Endothelial cell of umbilical vein (primary cell): ENCODE data around the gene GRIK1.

Experiments
- EZH2 ChIP-seq: IDR thresholded peaks from 2 replicates; pipeline ENCODE4 v1.6.1; 2012; ENCODE audit warnings: borderline replicate concordance, low read depth, mild to moderate bottlenecking, moderate library complexity, low read length, inconsistent platforms; ENCODE audit not compliant: severe bottlenecking
- FOS ChIP-seq: IDR thresholded peaks from 2 replicates; pipeline ENCODE4 v1.6.1; 2011; ENCODE audit warnings: mild to moderate bottlenecking, low read length, moderate library complexity, borderline replicate concordance; ENCODE audit not compliant: insufficient read depth
- POLR2A ChIP-seq: IDR thresholded peaks from 2 replicates; pipeline ENCODE4 v1.6.1; 2012; ENCODE audit warnings: low read depth, mild to moderate bottlenecking, control low read depth, low read length
- POLR2AphosphoS5 ChIP-seq: IDR thresholded peaks from 2 replicates; pipeline ENCODE4 v1.6.1; 2012; ENCODE audit warnings: low read depth, mild to moderate bottlenecking, control low read depth, low read length, moderate library complexity; ENCODE audit not compliant: insufficient read depth
- TF ChIP-seq, protein P1 (sequence below), 2 donors: IDR thresholded peaks; 1 replicate in 1 of 2; 2 replicates in 1 of 2; pipeline ENCODE4 v1.5.1; 2011; ENCODE audit warnings: low read length in 2 of 2, mild to moderate bottlenecking in 2 of 2, moderate library complexity in 2 of 2, control low read depth in 1 of 2, inconsistent platforms in 1 of 2, low read depth in 1 of 2; ENCODE audit not compliant: insufficient read depth in 1 of 2; ENCODE audit errors: extremely low read depth in 1 of 2
- TF ChIP-seq, protein P2 (sequence below): IDR thresholded peaks from 2 replicates; pipeline ENCODE4 v1.6.1; 2011; ENCODE audit not compliant: insufficient read depth, insufficient read length

DNA sequence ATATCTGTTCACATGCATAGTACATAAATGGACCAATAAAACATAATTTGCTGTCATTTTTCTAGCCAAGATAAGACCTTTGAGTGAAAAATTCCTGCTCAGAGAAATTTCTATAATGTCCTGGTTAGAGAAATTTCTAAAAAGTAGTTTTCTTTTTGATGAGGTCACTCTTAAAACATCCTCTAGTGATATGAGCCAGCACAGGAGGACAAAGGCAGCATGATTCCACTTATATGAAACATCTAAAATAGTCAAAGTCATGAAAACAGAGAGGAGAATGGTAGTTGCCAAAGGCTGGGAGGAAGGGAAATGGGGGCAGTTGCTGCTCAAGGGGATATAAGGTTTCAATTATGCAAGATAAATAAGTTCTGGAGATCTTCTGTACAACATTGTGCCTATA lies 401.7 kb downstream of the GRIK1 start:
- TF ChIP-seq, protein P1, sequence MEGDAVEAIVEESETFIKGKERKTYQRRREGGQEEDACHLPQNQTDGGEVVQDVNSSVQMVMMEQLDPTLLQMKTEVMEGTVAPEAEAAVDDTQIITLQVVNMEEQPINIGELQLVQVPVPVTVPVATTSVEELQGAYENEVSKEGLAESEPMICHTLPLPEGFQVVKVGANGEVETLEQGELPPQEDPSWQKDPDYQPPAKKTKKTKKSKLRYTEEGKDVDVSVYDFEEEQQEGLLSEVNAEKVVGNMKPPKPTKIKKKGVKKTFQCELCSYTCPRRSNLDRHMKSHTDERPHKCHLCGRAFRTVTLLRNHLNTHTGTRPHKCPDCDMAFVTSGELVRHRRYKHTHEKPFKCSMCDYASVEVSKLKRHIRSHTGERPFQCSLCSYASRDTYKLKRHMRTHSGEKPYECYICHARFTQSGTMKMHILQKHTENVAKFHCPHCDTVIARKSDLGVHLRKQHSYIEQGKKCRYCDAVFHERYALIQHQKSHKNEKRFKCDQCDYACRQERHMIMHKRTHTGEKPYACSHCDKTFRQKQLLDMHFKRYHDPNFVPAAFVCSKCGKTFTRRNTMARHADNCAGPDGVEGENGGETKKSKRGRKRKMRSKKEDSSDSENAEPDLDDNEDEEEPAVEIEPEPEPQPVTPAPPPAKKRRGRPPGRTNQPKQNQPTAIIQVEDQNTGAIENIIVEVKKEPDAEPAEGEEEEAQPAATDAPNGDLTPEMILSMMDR (IDR thresholded peaks at IDR 0.05; ENCODE audit: extremely low read depth in 1 of 2, insufficient read depth in 1 of 2, low read depth in 1 of 2, low read length in 2 of 2), result no peak
- TF ChIP-seq FOS (no peak), POLR2AphosphoS5 (no peak), EZH2 (no peak), POLR2A (no peak)
- TF ChIP-seq, protein P2, sequence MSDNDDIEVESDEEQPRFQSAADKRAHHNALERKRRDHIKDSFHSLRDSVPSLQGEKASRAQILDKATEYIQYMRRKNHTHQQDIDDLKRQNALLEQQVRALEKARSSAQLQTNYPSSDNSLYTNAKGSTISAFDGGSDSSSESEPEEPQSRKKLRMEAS, result no peak
